Vagina (tissue), 2 donors: Measurements from ENCODE around the gene KDM3B.

Experiments
- CTCF ChIP-seq, 3 experiments: fragments of 450-650 bp in 2 of 3; fragments of 200-600 bp in 1 of 3; sonication (generic) in 1 of 3; IDR thresholded peaks; one replicate each; pipeline ENCODE4 v1.5.1; 2017 to 2019; ENCODE audit warnings: antibody characterized with exemption in 3 of 3, mild to moderate bottlenecking in 2 of 3, moderate library complexity in 2 of 3
- POLR2A ChIP-seq, 2 donors: fragments of 450-650 bp; IDR thresholded peaks; one replicate each; pipeline ENCODE4 v1.6.1; 2017; ENCODE audit warnings: antibody characterized with exemption in 2 of 2, mild to moderate bottlenecking in 2 of 2, moderate library complexity in 2 of 2

- no peak for TF ChIP-seq POLR2A (IDR thresholded peaks at IDR 0.05)
- TF ChIP-seq CTCF (IDR thresholded peaks at IDR 0.05) = no peak
Measured at GRCh38 chr5:138418444-138418843, 66.0 kb downstream of the KDM3B start.
